ENCODE data around the gene LRP8.
A peak's percentile ranks its signal among the peaks of the same experiment; 100 is the strongest.

LRP8 gene

DNA sequence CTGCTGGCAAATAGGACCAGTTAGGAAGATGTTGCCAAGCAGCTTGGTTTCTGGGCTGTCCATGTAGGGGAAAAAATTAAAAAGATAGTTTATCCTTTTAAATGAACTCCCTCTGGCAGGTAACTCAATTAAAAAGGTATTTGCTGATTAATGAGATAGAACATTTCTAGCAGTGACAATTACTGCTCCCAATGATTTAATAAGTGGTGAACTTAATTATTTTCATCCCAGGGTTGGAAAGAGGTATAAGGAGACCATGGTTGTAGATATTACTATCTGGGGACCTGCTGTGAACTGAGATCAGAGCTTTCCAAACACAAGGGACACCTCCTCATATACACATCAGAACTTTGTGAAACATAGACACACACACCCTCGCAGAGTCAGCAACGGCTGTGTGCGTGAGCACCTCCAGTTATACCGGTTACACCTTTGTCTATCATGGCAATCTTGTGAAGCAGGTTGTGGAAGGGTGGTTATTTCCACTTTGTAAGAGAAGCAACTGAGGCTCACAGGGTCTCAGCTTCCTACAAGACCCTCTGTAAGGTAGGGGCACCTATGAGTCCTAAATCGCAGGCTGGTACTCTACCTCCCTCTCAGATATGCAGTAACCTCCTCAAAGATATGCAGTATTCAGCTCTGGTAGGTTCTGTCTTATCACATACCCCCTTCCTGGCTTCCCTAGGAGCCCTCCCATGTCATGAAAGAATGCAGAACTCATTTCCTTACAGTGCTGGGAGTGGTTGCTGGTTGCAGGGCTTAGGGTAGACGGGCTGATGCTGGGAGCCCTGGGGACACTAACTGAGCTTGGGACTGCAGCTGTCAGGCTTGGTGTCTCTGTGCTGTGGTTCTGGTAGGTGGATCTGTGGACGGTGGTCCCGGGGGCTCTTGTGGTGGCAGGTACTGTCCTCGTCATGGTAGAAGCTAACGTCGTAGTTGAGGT is 71.1 kb downstream of the LRP8 start:
- no peak for DNase-seq

DNA sequence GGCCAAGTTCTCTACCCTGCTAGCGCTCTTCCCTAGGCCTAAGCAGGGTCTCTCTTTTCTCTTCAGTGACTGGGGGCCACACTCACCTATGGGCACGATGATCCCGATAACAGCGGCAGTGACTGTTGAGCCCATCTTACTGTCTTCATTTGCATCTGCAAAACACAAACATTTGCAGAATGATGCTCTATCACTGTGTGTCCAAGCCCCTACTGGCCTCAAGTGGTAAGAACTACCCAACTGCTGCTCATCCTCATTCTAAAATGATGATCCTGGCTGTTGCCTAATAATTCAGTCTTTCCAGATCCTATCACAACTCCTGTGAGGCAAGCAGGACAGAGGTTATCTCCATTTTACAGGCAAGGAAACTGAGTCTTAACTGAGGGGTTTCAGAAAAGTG is 72.8 kb downstream of the LRP8 start:
- no peak for DNase-seq

DNA sequence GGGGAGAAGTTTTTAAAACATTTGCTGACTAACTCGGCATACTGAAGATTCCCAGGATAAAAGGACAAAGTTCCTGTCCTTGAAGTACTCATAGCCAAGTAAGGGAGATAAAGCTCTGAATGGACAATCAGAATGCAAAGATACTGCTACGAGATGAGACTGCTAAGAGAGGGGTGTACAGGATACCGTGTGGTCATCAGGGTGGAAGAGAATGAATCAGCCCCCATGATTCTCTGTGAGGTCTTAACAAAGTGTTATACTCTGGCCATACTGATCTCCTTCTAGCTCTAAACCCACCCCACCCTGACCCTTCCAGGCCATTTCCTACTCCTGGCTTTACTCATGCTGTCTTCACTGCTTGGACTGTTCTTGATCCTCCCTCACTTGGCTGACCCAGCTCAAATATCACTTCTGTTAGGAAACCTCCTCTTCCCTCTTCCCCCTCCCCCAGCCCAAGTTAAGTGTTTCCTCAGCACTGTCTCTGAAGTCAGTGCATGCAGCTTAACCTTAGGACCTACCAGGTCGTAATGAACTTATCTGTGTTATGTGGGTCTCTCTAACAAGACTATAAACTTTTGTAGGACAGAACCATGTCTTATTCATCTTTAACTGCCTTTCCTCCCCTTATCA is 73.7 kb downstream of the LRP8 start:
- DNase-seq, result no peak

DNA sequence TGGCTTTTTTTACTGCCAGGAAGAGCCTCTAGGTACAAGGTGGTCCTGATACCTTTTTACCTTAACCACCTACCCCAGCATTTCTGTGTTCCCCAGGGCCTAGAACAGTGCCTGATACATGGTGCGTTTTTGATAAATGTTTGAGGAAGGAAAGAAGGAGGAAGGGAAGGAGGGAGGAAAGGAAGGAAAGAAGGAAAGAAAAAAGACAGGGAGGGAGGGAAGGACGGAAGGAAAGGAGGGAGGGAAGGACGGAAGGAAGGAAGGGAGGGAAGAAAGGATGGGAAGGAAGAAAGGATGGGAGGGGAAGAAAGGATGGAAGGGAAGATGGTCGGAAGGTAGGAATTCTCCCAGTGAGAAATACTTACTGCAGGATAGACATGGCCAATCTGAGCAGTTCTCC is 77.5 kb downstream of the LRP8 start:
- no peak for DNase-seq

DNA sequence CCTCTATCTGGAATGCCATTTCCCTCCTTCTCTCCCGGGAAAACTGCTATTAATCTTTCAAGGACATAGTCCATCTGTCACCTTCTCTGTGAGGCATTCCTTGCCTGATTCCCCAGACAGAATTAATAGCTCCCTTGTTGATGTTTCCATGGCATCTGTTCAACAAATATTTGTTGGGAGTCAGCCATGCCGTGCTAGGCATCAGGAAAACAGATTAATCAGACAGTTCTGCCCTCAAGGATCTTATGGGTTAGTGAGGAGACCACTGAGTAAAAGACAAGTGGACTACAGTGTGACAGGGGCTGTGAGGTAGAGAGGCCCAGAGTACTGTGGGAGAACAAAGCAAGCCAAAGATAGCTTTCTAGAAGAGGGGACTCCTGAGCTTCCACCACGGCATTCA is 78.2 kb downstream of the LRP8 start:
- DNase-seq, result peak; percentile 40

DNA sequence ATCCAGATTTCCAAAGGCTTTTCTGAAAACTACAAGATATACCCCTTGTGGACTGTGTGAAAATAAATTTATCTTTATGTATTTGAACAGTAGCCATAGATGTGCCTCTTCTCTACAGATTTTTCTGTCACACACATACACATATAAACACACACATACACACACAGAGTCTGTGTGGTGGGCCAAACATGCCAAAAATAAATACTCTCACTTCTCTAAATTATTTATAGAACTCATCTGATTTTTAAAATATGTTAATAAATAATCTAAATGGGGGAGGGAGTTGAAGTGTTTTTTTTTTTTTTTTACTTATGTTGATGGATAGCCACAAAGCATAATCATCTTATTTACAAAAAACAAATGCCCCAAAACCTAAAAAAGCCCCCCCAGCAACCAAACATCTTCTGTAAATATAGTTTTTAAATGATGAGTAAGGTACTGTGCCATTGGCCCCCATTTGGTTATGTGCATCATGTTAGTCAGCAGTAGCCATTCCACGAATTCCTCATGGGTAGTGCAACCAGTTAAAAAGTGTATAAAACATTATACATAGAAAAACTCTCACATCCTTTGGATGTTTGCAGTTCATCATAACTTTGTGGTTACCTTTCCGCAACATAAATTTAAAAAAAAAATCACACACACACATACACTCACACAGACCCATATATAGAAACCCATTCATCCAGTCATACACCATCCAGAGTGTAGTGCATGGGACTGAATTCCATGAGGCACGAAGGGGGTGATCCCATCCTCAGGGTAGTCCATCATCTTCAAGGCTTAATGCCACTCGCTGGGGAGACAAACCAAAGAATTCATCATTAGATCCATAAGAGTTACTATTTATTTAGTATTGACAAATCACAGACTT is 81.4 kb downstream of the LRP8 start:
- DNase-seq, result peak; percentile 96

DNA sequence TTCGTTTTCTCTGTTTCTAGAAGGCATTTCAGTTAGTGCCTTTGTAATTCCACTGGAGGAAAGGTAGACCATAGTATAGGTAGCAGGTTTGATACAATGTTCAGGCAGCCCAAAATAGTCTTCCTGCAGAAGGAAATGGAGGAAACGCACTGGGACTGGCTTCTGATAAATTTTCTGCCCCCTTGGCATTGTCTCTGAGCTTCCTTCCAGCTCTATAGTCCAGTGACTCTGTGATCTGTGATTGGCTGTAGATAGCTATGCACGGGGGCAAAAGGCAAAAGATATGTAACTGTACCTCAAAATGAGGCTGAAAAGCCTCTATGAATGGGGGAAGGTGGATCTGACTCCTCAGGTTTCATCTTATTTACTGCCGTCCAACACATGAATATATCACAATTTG is 83.7 kb downstream of the LRP8 start:
- DNase-seq, result no peak

DNA sequence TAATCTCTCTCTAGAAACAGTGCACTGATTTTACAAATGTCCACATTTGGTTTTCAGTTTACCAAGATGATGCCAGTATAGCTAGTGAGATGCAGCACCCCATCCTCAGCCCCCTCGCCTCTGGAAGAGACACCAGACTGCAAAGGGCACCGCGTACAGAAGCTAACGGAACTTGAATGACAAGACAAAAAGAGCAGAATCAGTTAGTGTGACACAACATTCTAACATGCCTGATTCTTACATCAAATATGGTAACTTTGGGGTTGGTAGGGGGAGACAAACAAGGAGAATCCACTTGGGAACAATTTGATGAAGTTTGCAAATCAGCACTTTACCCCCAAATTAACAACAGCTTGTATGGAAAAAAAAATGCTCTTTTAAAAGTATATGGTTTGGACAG is 85.5 kb downstream of the LRP8 start:
- no peak for DNase-seq

DNA sequence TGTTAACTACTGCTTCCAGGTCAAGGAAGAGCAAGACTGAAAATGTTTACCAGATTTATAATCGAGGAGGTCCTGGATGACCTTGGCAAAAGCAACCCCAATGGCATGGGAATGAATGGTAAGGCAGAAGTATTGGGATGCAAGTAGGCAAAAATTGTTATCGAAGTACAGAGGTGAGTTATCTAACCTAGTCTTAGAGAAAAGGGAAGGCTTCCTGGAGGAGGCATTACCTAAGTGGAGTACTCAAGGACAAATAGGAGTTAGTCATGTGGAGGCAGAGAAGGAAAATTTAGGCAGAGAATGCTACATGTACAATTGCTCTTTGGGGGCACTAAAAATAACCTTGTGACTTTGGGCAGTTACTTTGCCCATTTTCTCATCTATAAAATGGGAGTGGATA is 86.0 kb downstream of the LRP8 start:
- DNase-seq, result no peak

DNA sequence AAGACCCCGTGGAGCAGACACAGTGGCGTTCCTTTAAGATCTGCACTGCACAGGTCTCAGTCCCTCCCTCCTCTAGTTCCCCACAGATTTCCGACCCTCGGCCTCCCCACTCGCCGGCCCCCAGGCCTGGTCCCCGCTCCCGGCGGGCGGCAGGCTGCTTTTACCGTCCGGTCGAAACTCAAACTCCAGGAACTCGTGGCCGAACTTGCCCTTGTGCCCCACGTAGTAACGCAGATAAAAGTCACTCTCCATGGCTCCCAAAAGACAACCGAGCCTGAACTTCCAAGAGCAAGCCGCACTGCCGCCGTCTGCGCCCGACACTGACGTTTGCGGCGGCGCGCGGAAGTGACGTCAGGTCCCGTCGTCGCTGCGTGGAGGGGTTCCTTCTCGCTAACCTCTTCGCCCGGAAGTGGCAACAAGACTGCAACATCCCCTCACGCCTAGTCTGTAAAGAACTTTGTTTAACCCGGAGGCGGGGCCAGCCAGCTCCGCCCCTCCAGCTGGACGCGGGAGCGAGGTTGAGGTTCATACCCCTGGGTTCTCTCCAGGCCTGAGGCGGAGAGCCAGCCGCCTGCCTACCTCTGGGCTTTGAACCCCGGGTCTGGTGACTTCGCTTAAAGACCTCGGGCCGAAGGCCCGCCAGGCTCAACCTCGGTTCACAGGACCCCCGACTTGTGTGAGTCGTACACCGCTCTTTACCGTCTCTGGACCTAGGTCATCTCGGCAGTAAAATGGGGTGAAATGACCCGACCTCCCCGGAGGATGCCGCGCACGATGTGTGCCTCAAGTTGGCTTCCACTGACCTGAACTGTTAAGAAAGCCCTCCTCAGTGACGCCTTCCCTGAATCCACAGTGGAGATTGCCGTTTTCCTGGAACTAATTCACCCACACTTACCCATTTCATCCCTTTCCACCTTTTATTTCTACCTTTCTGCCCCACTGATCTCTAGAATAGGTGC is 89.4 kb downstream of the LRP8 start, which contains the start of gene MAGOH:
Gene MAGOH (minus strand): TSS at position 322 of the 959 bp plus-strand sequence. CDS start 70 bp downstream, at position 252.
- peak; percentile 97 for DNase-seq

DNA sequence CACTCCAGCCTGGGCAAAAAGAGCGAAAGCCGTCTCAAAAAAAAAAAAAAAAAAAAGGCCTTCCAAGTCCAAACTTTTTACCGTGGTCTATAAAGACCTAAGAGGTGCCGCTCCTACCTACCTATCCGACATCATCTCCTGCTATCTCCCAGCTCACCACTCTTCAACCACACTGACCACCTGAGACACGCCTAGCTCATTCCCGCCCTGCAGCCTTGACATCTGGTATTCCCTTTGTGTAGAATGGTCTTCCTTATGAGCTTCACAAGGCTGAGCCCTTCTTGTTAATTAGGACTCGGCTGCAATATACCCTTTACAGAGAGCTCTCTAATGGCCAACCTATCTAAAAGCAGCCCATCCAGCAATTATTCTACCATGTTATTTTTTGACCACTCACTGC is 90.2 kb downstream of the LRP8 start:
- DNase-seq, result no peak

DNA sequence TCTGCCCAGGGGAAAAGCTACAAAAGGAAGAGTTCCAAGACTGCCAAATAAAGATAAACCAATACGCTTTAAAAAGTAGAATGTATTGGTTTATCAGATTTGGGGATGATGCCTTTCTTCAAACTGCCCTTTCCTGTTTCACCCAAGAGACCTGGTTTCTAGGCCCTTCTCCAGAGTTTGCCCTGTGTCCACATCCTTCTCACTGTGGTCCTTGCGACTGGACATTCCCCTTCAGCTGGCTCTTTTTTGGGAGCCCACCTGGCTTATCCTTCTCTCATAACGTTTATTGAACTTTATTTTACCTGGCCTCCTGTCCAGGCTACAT is 106.9 kb downstream of the LRP8 start:
- DNase-seq, result no peak

DNA sequence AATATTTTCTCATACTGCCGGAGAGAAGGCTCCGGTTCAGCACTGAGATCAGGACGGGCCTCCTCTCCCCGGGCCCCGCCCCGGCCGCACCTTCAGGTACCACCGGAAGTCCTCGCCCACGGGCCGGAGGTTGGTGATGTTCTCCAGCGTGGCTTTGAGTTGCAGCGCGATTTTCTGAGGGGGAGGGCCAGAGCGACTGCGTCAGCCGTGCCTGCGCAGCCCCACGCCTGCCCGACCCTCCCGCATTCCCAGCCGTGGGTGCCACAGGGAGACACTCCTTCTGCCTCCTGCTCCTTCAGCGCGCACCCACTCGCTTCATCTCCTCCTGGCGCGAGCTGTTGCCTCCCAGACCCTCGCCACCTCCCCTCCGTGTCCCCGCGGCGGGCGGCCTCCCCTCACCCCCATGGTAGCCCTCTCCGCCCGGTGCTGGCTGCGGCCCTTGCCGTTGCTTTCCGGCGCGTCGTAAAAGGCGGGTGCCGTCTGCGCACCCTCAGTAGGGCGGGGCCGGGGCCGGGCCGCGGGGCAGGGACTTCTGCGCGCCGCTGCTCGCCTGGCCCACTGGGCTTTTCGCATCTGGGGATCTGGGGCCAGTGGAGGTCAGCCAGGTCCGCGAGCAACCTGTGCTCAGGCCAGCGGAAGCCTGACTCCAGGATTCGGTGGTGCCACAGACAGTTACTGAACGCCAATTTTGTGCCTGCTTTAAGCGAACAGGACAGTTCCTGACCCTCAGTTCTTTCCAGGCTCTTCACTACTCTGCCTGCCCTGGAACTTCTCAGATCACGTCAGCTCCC is 107.5 kb downstream of the LRP8 start, which contains the start of gene CZIB:
Gene CZIB (minus strand): TSS at position 464 of the 791 bp plus-strand sequence. CDS start 59 bp downstream, at position 405.
- peak; percentile 87 for DNase-seq

DNA sequence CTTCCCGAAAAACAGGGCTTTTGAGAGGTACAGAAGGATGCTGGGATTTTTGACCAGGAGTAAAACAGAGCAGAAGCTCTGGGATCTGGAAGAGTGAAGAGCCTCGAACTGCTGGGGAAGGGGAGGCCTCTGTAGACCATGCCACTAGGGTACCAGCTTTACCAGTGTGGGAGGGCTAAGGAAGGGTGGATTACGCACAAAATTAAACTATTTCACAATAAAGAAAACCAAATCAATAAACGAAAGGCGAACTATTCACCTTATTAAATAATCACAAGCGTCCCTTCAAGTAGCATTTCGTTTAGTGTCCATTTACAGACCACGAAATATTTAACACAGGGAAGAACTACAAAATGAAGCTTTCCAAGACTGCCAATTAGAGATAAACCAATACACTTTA is 108.2 kb downstream of the LRP8 start:
- no peak for DNase-seq

DNA sequence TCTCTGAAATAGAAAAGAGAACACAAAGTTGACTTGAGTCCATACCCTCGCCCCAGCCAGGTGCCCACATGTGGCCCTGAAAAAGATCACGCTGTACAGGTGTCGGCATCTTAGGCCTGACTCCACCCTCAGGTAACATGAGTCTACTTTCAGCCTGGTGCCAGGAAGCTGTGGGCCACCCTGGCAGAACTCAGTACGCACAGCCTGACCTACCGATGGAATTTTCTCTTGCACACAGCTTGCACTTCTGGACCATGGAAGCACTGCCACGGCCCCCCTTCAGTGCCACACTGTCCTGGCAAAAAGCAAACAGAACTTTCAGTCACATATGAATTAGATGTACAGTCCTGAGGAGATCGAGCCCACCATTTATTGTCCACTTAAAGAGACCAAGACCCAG is 109.7 kb downstream of the LRP8 start:
- DNase-seq, result no peak

DNA sequence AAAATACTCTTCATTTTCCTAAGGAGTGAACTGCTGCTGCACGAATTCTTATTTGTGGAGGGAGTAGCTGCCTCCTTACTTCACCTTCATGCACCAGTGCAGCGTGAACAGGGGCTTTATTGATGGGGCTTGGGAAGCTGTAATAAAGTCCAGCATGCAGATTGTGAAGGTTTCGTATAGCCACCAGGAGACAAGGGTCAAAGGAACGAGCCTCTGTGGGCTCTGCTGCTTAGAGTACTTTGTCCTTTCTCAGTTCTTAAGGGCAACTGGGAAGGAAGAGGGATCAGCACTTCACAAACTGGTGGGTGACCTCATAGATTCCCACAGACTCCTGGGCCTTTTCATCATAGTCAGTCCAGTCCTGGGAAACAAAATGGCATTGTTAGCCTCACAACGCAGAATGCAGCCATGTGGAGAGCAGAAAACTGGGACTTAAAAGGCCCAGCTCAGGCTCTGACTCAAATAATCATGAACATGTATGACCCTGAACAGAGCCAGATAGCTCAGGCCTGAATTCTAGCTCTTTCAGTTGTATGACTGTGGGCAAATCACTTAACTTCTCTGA is 113.4 kb downstream of the LRP8 start:
- no peak for DNase-seq

DNA sequence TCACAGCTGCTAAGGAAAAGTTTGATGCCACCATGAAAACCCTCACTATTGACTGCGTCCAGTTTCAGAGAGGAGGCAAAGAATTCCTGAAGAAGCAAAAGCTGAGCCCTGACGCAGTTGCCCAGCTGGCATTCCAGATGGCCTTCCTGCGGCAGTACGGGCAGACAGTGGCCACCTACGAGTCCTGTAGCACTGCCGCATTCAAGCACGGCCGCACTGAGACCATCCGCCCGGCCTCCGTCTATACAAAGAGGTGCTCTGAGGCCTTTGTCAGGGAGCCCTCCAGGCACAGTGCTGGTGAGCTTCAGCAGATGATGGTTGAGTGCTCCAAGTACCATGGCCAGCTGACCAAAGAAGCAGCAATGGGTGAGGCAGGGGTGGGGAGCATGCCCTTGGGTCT is 116.9 kb downstream of the LRP8 start:
- DNase-seq, result no peak

DNA sequence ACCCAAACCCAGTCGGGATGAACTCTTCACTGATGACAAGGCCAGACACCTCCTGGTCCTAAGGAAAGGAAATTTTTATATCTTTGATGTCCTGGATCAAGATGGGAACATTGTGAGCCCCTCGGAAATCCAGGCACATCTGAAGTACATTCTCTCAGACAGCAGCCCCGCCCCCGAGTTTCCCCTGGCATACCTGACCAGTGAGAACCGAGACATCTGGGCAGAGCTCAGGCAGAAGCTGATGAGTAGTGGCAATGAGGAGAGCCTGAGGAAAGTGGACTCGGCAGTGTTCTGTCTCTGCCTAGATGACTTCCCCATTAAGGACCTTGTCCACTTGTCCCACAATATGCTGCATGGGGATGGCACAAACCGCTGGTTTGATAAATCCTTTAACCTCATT is 117.5 kb downstream of the LRP8 start:
- DNase-seq, result no peak

DNA sequence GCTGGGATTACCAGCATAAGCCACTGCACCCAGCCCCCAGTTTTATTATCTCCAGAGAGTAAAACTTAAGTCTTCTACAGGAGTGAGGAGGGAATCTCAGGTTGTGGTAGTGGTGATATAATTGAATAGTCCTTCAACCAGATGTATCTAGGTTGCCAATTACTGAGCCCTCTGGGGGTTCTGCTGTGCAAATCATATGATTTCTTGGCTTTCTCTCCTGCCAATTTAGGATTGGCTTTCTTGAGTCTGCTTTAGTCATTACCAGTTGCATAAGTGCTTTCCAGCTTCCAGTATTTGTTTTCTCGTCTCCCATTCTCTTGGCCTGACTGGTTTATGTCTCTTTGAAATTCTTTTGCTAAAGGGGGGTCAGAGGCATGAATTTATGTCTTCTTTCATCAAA is 120.1 kb downstream of the LRP8 start:
- DNase-seq, result no peak

DNA sequence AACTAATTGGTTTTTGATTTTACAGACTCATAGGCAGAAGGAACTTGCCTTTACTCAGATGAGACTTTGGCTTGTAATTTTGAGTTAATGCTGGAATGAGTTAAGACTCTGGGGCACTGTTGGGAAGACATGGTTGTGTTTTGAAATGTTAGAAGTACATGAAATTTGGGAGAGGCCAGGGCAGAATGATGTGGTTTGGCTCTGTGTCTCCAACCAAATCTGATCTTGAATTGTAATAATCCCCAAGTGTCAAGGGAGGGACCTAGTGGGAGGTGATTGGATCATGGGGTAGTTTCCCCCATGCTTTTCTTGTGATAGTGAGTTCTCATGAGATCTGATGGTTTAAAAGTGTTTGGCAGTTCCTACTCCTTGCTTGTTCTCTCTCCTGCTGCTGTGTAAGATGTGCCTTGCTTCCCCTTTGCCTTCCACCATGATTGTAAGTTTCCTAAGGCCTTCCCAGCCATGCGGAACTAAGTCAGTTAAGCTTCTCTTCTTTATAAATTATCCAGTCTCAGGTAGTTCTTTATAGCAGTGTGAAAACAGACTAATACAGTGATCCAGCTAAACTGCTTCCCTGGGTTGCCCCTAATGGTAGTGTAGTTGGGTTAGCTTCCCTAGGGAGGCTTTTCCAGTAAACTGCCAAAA is 121.0 kb downstream of the LRP8 start:
- no peak for DNase-seq

Measured in fibroblast of upper back skin (primary cell).